Peyer's patch (tissue), 4 donors: ENCODE results near the gene AKAP1.

Experiments used
- CTCF ChIP-seq, 6 experiments: fragments of 450-650 bp in 4 of 6; fragments of 200-600 bp in 2 of 6; sonication (generic) in 1 of 6; IDR thresholded peaks; one replicate each; pipeline ENCODE4 v1.5.1; 2017 to 2019; ENCODE audit warnings: antibody characterized with exemption in 6 of 6, mild to moderate bottlenecking in 3 of 6, moderate library complexity in 1 of 6
- POLR2A ChIP-seq, 2 donors: fragments of 450-650 bp; IDR thresholded peaks; one replicate each; pipeline ENCODE4 v1.5.1; 2017; ENCODE audit warnings: antibody characterized with exemption in 2 of 2, mild to moderate bottlenecking in 2 of 2, moderate library complexity in 2 of 2

- TF ChIP-seq CTCF (IDR thresholded peaks at IDR 0.05) (no peak), POLR2A (IDR thresholded peaks at IDR 0.05) (no peak)
Measured at GRCh38 chr17:57160624-57161023, 75.6 kb downstream of the AKAP1 start.
